ENCODE measurements around the gene PPM1H. TPM values are rescaled to one million over a fixed set of nuclear protein-coding genes. Genes with fewer than 3 reads are reported as not detected.

The PPM1H gene
- total RNA-seq, 2 donors from 2014 or later = 46.4 to 74.4 TPM

DNA sequence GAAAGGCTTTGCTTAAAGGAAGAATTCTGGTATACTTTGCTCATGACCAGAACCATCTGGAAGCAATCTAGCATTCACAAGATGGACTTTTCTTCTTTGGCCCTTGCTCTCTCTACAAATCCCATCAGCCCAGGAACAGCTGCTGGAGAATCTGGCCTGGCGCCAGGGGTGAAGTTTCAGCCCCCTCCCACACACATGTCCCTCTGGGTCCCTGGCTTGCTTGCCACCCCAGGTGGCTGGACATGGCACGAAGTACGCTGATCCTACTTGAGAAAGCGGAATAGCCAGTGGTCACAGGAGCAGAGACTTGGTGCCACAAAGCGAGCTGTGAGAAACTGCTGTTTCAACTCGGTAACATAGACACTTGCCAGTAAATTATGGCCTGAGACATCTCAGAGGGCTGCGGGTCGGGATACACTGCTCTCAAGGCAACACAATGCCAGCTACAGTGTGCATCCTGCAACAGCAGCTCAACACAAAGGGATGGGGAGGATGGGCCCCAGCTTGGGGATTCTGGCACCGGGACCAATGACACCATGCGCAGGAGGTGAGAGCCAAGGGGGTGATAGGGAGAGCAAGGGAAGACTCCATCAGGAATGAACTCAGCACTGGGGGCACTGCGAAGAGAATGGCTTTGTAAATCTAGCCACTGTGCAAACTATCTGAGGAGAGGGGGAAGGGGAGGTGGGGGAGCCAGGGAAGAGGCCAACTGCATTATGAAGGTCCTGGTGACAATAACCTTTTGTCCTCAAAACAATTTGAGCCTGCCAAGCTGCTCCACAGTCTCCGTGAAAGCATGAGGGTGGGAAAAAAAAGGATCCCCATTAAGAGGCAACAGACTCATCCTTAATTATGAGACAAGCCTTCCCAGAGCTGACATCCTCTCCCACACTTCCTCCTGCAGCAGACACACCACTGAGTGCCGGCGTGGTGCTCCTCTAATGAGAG, 219.9 kb downstream of the PPM1H start:
- H3K4me3 ChIP-seq (ENCODE audit: low read length) = no peak overlapping the region
- H3K4me1 ChIP-seq (ENCODE audit: control insufficient read depth, insufficient read depth, low read length) = peaks cover 2% of the 10 kb centered on the region
- peak overlapping the region; percentile 94 for H3K27ac ChIP-seq (ENCODE audit: low read depth, low read length)
- no peaks in the 10 kb centered on the region for H3K27me3 Mint-ChIP-seq (ENCODE audit: insufficient read depth)
- no peaks in the 10 kb centered on the region for H3K9me3 Mint-ChIP-seq
- H3K4me3 Mint-ChIP-seq = no peak overlapping the region
- 76 to 84% methylated on average over 10 to 14 of the region's 14 CpGs for WGBS, 2 experiments (ENCODE audit: insufficient coverage in 1 of 2, insufficient read length in 1 of 2)
- peaks cover 41% of the 10 kb centered on the region for H3K4me1 Mint-ChIP-seq
- H3K27me3 ChIP-seq (ENCODE audit: control insufficient read depth, insufficient read depth, low read length, poor library complexity, severe bottlenecking) = no peaks in the 10 kb centered on the region
- no peaks in the 10 kb centered on the region for H3K36me3 ChIP-seq (ENCODE audit: control insufficient read depth, insufficient read depth, low read length)
- TF ChIP-seq, protein P1, sequence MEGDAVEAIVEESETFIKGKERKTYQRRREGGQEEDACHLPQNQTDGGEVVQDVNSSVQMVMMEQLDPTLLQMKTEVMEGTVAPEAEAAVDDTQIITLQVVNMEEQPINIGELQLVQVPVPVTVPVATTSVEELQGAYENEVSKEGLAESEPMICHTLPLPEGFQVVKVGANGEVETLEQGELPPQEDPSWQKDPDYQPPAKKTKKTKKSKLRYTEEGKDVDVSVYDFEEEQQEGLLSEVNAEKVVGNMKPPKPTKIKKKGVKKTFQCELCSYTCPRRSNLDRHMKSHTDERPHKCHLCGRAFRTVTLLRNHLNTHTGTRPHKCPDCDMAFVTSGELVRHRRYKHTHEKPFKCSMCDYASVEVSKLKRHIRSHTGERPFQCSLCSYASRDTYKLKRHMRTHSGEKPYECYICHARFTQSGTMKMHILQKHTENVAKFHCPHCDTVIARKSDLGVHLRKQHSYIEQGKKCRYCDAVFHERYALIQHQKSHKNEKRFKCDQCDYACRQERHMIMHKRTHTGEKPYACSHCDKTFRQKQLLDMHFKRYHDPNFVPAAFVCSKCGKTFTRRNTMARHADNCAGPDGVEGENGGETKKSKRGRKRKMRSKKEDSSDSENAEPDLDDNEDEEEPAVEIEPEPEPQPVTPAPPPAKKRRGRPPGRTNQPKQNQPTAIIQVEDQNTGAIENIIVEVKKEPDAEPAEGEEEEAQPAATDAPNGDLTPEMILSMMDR (conservative IDR thresholded peaks at IDR 0.05) = no peak
- no peak overlapping the region for H3K9ac ChIP-seq (ENCODE audit: extremely low read depth, low read length, poor library complexity, severe bottlenecking)
- no peaks in the 10 kb centered on the region for H3K9me3 ChIP-seq (ENCODE audit: control insufficient read depth, low read length)
- peaks cover 33% of the 10 kb centered on the region for H3K36me3 Mint-ChIP-seq (ENCODE audit: low read depth)
- no peak for DNase-seq
- peak overlapping the region; percentile 37 for H3K27ac Mint-ChIP-seq

DNA sequence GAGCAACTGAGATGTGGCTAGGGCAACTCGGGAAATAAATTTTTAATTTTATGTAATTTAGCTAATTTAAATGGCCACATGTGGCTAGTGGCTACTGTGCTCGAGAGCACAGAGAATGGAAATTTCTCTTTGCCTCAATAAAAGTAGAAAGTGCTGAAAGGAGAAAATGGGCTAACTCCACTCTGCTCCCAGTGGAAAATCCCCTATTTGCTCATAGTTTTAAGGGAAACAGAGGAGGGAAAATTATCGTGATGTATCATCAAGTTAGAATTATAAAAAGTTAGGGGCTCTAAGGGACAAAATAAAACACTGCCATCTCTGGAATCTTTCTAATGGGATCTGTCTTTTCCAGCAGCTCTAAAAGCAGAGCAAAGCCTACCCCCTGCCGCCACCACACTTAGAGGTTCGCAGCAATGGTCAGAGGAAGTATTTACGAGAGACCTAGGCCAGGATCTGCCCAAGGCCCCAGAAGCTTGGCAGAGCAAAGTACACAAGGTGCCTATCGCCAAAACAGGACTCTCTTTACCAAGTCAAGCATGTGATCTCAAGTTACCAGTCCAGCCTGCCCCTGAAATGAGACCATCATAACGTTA, 220.7 kb downstream of the PPM1H start:
- H3K36me3 ChIP-seq (ENCODE audit: control insufficient read depth, insufficient read depth, low read length) = no peaks in the 10 kb centered on the region
- H3K9ac ChIP-seq (ENCODE audit: extremely low read depth, low read length, poor library complexity, severe bottlenecking) = no peak overlapping the region
- H3K27ac Mint-ChIP-seq = no peak overlapping the region
- 81 to 93% methylated on average over 6 to 8 of the region's 8 CpGs for WGBS, 2 experiments (ENCODE audit: insufficient coverage in 1 of 2, insufficient read length in 1 of 2)
- peaks cover 39% of the 10 kb centered on the region for H3K4me1 Mint-ChIP-seq
- TF ChIP-seq, protein P1 (conservative IDR thresholded peaks at IDR 0.05) = no peak
- H3K4me3 ChIP-seq (ENCODE audit: low read length) = no peak overlapping the region
- H3K4me3 Mint-ChIP-seq = no peak overlapping the region
- H3K27me3 ChIP-seq (ENCODE audit: control insufficient read depth, insufficient read depth, low read length, poor library complexity, severe bottlenecking) = no peaks in the 10 kb centered on the region
- DNase-seq = no peak
- no peaks in the 10 kb centered on the region for H3K9me3 ChIP-seq (ENCODE audit: control insufficient read depth, low read length)
- peak overlapping the region; percentile 94 for H3K27ac ChIP-seq (ENCODE audit: low read depth, low read length)
- no peaks in the 10 kb centered on the region for H3K9me3 Mint-ChIP-seq
- H3K27me3 Mint-ChIP-seq (ENCODE audit: insufficient read depth) = no peaks in the 10 kb centered on the region
- H3K4me1 ChIP-seq (ENCODE audit: control insufficient read depth, insufficient read depth, low read length) = peaks cover 2% of the 10 kb centered on the region
- H3K36me3 Mint-ChIP-seq (ENCODE audit: low read depth) = peaks cover 31% of the 10 kb centered on the region

DNA sequence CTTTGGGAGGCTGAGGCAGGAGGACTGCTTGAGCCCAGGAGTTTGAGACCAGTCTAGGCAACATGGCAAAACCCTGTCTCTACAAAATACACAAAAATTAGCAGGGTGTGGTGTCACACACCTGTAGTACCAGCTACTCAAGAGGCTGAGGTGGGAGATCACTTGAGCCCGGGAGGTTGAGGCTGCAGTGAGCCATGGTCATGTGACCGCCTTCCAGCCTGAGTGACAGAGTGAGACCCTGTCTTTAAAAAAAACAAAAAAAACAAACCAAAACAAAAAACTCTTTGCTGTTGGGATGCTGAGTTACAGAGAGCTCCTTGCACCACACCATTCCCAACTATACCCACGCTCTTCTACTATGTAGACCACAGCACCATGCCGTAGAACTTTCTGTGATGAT, 221.2 kb downstream of the PPM1H start:
- H3K36me3 ChIP-seq (ENCODE audit: control insufficient read depth, insufficient read depth, low read length) = no peaks in the 10 kb centered on the region
- TF ChIP-seq, protein P1 (conservative IDR thresholded peaks at IDR 0.05) = no peak
- Mint-ChIP-seq H3K27ac (no peak overlapping the region), H3K4me3 (no peak overlapping the region), H3K9me3 (no peaks in the 10 kb centered on the region), H3K36me3 (ENCODE audit: low read depth) (peaks cover 26% of the 10 kb centered on the region), H3K27me3 (ENCODE audit: insufficient read depth) (no peaks in the 10 kb centered on the region), H3K4me1 (peaks cover 41% of the 10 kb centered on the region)
- H3K27ac ChIP-seq (ENCODE audit: low read depth, low read length) = no peak overlapping the region
- DNase-seq = no peak
- H3K9ac ChIP-seq (ENCODE audit: extremely low read depth, low read length, poor library complexity, severe bottlenecking) = no peak overlapping the region
- no peak overlapping the region for H3K4me3 ChIP-seq (ENCODE audit: low read length)
- H3K4me1 ChIP-seq (ENCODE audit: control insufficient read depth, insufficient read depth, low read length) = no peaks in the 10 kb centered on the region
- H3K9me3 ChIP-seq (ENCODE audit: control insufficient read depth, low read length) = no peaks in the 10 kb centered on the region
- WGBS, 2 experiments (ENCODE audit: insufficient coverage in 1 of 2, insufficient read length in 1 of 2) = 98 to 100% methylated on average over 1 to 4 of the region's 4 CpGs
- H3K27me3 ChIP-seq (ENCODE audit: control insufficient read depth, insufficient read depth, low read length, poor library complexity, severe bottlenecking) = no peaks in the 10 kb centered on the region

Data from endodermal cell (in vitro differentiated cells).